ENCODE results near the gene MRPS30. TPM values are rescaled to one million over a fixed set of nuclear protein-coding genes. Genes with fewer than 3 reads are reported as not detected.

Gene MRPS30
- 30.5 to 36.5 TPM (median 35.2 TPM) in 5 replicates for total RNA-seq (2022; extraction: Qiagen RNA extraction)

DNA sequence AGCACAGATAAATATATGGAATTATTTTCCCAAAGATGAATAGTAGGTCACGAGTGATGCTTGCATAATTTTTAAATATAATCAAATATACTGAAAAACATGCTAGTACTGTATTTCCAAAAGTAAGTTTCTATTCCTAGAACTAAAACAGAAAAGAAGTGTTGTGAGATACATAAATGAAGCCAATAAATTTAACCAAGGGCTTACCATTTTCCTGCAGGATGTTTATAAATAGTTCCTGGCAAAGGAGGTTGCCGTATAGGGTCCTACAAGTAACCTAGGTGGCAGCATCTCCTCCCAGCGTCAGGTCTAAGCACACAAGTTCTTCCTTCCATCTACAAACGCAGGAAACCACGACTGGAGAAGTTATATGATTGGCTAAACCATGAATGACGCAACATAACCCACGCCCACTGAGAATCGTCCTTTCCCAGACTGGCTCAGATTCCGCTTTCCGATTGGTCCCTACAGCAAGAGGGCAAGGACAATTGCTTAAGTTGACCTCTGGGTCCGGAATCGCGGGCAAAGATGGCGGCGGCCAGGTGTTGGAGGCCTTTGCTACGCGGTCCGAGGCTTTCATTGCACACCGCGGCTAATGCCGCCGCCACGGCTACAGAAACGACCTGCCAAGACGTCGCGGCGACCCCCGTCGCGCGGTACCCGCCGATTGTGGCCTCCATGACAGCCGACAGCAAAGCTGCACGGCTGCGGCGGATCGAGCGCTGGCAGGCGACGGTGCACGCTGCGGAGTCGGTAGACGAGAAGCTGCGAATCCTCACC, at the start of gene MRPS30:
Gene MRPS30, plus strand, starts transcription at position 513 of the 780 bp plus-strand sequence. Its CDS starts 16 bp downstream, at position 529.

